ENCODE results near the gene LYZL1. TPM values are rescaled to one million over a fixed set of nuclear protein-coding genes. Genes with fewer than 3 reads are reported as not detected.
A peak's percentile ranks its signal among the peaks of the same experiment; 100 is the strongest.

LYZL1 gene
- polyA plus RNA-seq, 1 of the 3 experiments (the other 2 are of a cell fraction): not detected

- no peak for TF ChIP-seq ZBTB33 (IDR thresholded peaks at IDR 0.05; ENCODE audit: borderline replicate concordance, low read depth)
- no peak for TF ChIP-seq REST (IDR thresholded peaks at IDR 0.05; ENCODE audit: low read depth, low read length)
- no peak for TF ChIP-seq EZH2phosphoT487 (IDR thresholded peaks at IDR 0.05; ENCODE audit: borderline replicate concordance, low read depth)
- TF ChIP-seq RAD21 (IDR thresholded peaks at IDR 0.05; ENCODE audit: low read length): no peak; the same call in 1 of the 2 replicates
- TF ChIP-seq FOXM1 (IDR thresholded peaks at IDR 0.05; ENCODE audit: low read depth): no peak
- TF ChIP-seq USF1 (IDR thresholded peaks at IDR 0.05; ENCODE audit: borderline replicate concordance, low read depth): no peak
Observed at GRCh38 chr10:29255104-29255503, 33.8 kb upstream of the LYZL1 start (continued).

GRCh38 chr10:29256019-29256418, 32.9 kb upstream of the LYZL1 start:
- POLR2A ChIA-PET: no interaction called here
- H3F3A ChIP-seq (replicated peaks; ENCODE audit: insufficient read depth): peaks cover 9% of the 10 kb centered on the region
- CTCF ChIA-PET: interaction anchor here (0.8 to 7.3 kb wide), 6 partner anchors 12 to 592 kb away, joined by 3 to 45 read pairs (median 8); partner anchors contain the start of gene BAMBI
- H3K4me3 ChIP-seq (ENCODE audit: low read depth in 2 of 2, low read length in 1 of 2): no peak overlapping the region
- H3K27ac ChIP-seq (ENCODE audit: low read depth in 2 of 2, low read length in 1 of 2): peak overlapping the region in 1 of 2 experiments; percentile 93; a peak in 2 of 4 replicates
- no peaks in the 10 kb centered on the region for H3K9me2 ChIP-seq
- DNase-seq: no peak
- no peak overlapping the region for H2AFZ ChIP-seq (ENCODE audit: low read depth)
- H3K36me3 ChIP-seq (replicated peaks in 1 of 2; ENCODE audit: control insufficient read depth in 1 of 2, insufficient read depth in 2 of 2, low read length in 1 of 2): no peaks in the 10 kb centered on the region
- H3K27me3 ChIP-seq (ENCODE audit: insufficient read depth): peaks cover 5% of the 10 kb centered on the region; the same call in 1 of the 2 replicates
- no peaks in the 10 kb centered on the region for H3K79me2 ChIP-seq (ENCODE audit: insufficient read depth)
- H3K4me2 ChIP-seq: no peak overlapping the region
- H4K20me1 ChIP-seq (ENCODE audit: insufficient read depth): no peaks in the 10 kb centered on the region
- WGBS (ENCODE audit: low lambda C conversion rate): 74% methylated on average over 7 of the region's 7 CpGs
- no peaks in the 10 kb centered on the region for H3K9me3 ChIP-seq
- peaks cover 27 to 46% of the 10 kb centered on the region in 2 experiments for H3K4me1 ChIP-seq (ENCODE audit: control insufficient read depth in 1 of 2, insufficient read depth in 2 of 2, low read depth in 1 of 2, low read length in 1 of 2)
- no peak overlapping the region for H3K9ac ChIP-seq
- TF ChIP-seq SIN3A (IDR thresholded peaks at IDR 0.05; ENCODE audit: borderline replicate concordance, low read depth, low read length) (no peak), REST (IDR thresholded peaks at IDR 0.05; ENCODE audit: low read depth, low read length) (no peak), EZH2phosphoT487 (IDR thresholded peaks at IDR 0.05; ENCODE audit: borderline replicate concordance, low read depth) (no peak), ZBTB33 (IDR thresholded peaks at IDR 0.05; ENCODE audit: borderline replicate concordance, low read depth) (no peak), MXI1 (IDR thresholded peaks at IDR 0.05; ENCODE audit: low read depth, low read length) (no peak), SMC3 (IDR thresholded peaks at IDR 0.05; ENCODE audit: low read depth, low read length) (no peak), CTCF (IDR thresholded peaks at IDR 0.05) (no peak), RFX5 (IDR thresholded peaks at IDR 0.05; ENCODE audit: low read length) (no peak), MAX (IDR thresholded peaks at IDR 0.05; ENCODE audit: low read depth) (no peak), TAF1 (IDR thresholded peaks at IDR 0.05; ENCODE audit: borderline replicate concordance, low read depth, low read length) (no peak), TEAD4 (IDR thresholded peaks at IDR 0.05; ENCODE audit: borderline replicate concordance, insufficient read depth) (no peak)

All from SK-N-SH (cell line).